HepG2 (cell line): ENCODE measurements around the gene DGCR8. TPM values are rescaled to one million over a fixed set of nuclear protein-coding genes. Genes with fewer than 3 reads are reported as not detected.

Experiments used
- CHCHD3 ChIP-seq: sonication (generic); formaldehyde crosslinking; IDR thresholded peaks from 2 replicates; pipeline ENCODE4 v1.8.0; 2022; ENCODE audit warnings: mild to moderate bottlenecking, missing genetic modification reagents, moderate library complexity
- FOXJ3 ChIP-seq: sonication (generic); formaldehyde crosslinking; IDR thresholded peaks from 2 replicates; pipeline ENCODE4 v1.4.0; 2020; ENCODE audit warnings: missing genetic modification reagents, mild to moderate bottlenecking, borderline replicate concordance
- IKZF4 ChIP-seq: sonication (generic); formaldehyde crosslinking; IDR thresholded peaks from 2 replicates; pipeline ENCODE4 v1.5.1; 2020; ENCODE audit warnings: borderline replicate concordance, mild to moderate bottlenecking, low read depth, missing genetic modification reagents; ENCODE audit errors: not compliant biosample characterization
- MIER2 ChIP-seq: IDR thresholded peaks from 2 replicates; pipeline ENCODE4 v1.6.1; 2016; ENCODE audit warnings: missing biosample characterization, missing genetic modification reagents
- MYC ChIP-seq: sonication (generic); formaldehyde crosslinking; IDR thresholded peaks from 2 replicates; pipeline ENCODE4 v1.9.0; 2021; ENCODE audit warnings: missing genetic modification reagents, borderline replicate concordance
- MYNN ChIP-seq: sonication (generic); formaldehyde crosslinking; IDR thresholded peaks from 2 replicates; pipeline ENCODE4 v1.4.0; 2020; ENCODE audit warnings: mild to moderate bottlenecking, low read depth, missing genetic modification reagents
- NFIC ChIP-seq: IDR thresholded peaks from 2 replicates; pipeline ENCODE4 v1.6.1; 2012; ENCODE audit warnings: mild to moderate bottlenecking, low read length, inconsistent platforms
- NPAS2 ChIP-seq: sonication (generic); formaldehyde crosslinking; IDR thresholded peaks from 2 replicates; pipeline ENCODE4 v1.8.0; 2022; ENCODE audit warnings: mild to moderate bottlenecking, missing genetic modification reagents, borderline replicate concordance
- NR2C2 ChIP-seq: sonication (generic); formaldehyde crosslinking; IDR thresholded peaks from 2 replicates; pipeline ENCODE4 v1.4.0; 2020; ENCODE audit warnings: missing genetic modification reagents, mild to moderate bottlenecking, moderate library complexity, borderline replicate concordance
- PPARG ChIP-seq: conservative IDR thresholded peaks from 2 replicates; pipeline ENCODE4 v1.6.1; 2016; ENCODE audit warnings: missing biosample characterization, missing genetic modification reagents
- PTBP1 ChIP-seq: fragments of 200-400 bp; formaldehyde crosslinking; IDR thresholded peaks from 2 replicates; pipeline ENCODE4 v1.6.1; 2018; ENCODE audit warnings: low read length, low read depth; ENCODE audit not compliant: poor library complexity, severe bottlenecking
- RFX1 ChIP-seq: fragments of 450-650 bp; IDR thresholded peaks from 2 replicates; pipeline ENCODE4 v1.6.1; 2017
- RORA ChIP-seq: sonication (generic); formaldehyde crosslinking; IDR thresholded peaks from 2 replicates; pipeline ENCODE4 v1.5.0; 2020; ENCODE audit warnings: mild to moderate bottlenecking, missing genetic modification reagents, moderate library complexity
- SALL2 ChIP-seq: sonication (generic); formaldehyde crosslinking; IDR thresholded peaks from 2 replicates; pipeline ENCODE4 v1.8.1; 2023; ENCODE audit warnings: mild to moderate bottlenecking, missing genetic modification reagents, inconsistent platforms
- SOX6 ChIP-seq, 2 experiments: fragments of 450-650 bp in 1 of 2; sonication (generic) in 1 of 2; formaldehyde crosslinking in 1 of 2; IDR thresholded peaks; 2 replicates each; pipeline versions ENCODE4 v1.4.0 to v1.6.1; 2017 to 2020; ENCODE audit warnings: antibody characterized with exemption in 1 of 2, mild to moderate bottlenecking in 1 of 2, missing genetic modification reagents in 1 of 2
- ZFP62 ChIP-seq: sonication (generic); formaldehyde crosslinking; IDR thresholded peaks from 2 replicates; pipeline ENCODE4 v1.4.0; 2020; ENCODE audit warnings: missing genetic modification reagents
- ZNF558 ChIP-seq: sonication (generic); formaldehyde crosslinking; IDR thresholded peaks from 2 replicates; pipeline ENCODE4 v1.9.0; 2022; ENCODE audit warnings: mild to moderate bottlenecking, missing genetic modification reagents, borderline replicate concordance
- ZNF678 ChIP-seq: sonication (generic); formaldehyde crosslinking; IDR thresholded peaks from 2 replicates; pipeline ENCODE4 v1.4.0; 2020; ENCODE audit warnings: mild to moderate bottlenecking, missing genetic modification reagents
- ZNF687 ChIP-seq: sonication (generic); formaldehyde crosslinking; IDR thresholded peaks from 2 replicates; pipeline ENCODE4 v1.5.1; 2020; ENCODE audit warnings: mild to moderate bottlenecking, missing genetic modification reagents, moderate library complexity
- ZNF839 ChIP-seq: sonication (generic); formaldehyde crosslinking; IDR thresholded peaks from 2 replicates; pipeline ENCODE4 v1.4.0; 2020; ENCODE audit warnings: missing genetic modification reagents, mild to moderate bottlenecking, borderline replicate concordance
- ZSCAN29 ChIP-seq: sonication (generic); formaldehyde crosslinking; conservative IDR thresholded peaks from 2 replicates; pipeline ENCODE4 v1.4.0; 2020; ENCODE audit warnings: mild to moderate bottlenecking, missing genetic modification reagents
- ZXDC ChIP-seq: sonication (generic); formaldehyde crosslinking; IDR thresholded peaks from 2 replicates; pipeline ENCODE4 v1.5.0; 2020; ENCODE audit warnings: mild to moderate bottlenecking, missing genetic modification reagents
- polyA plus RNA-seq, 8 experiments: library from polyadenylated mRNA; depleted of rRNA in 3 of 8; stranded (reverse) in 7 of 8; unstranded in 1 of 8; fragments of >200 nt; fragmentation: Illumina TruSeq in 4 of 8; extraction: Trizol in 4 of 8; gene quantifications; 2 replicates each; pipeline versions ENCODE4 v1.2.1 to v1.2.3, GENCODE V29; 2011 to 2016; ENCODE audit warnings: low read depth in 4 of 8, missing spikeins in 1 of 8, mixed read lengths in 1 of 8; ENCODE audit not compliant: insufficient read depth in 1 of 8
- total RNA-seq, 5 experiments: library from RNA; depleted of rRNA; stranded (reverse); fragments of >200 nt; fragmentation: Illumina TruSeq; extraction: Trizol; gene quantifications; 2 replicates each; pipeline ENCODE4 v1.2.3, GENCODE V29; 2016; ENCODE audit warnings: low read depth in 1 of 5

The DGCR8 gene
- total and polyA plus RNA-seq, 2 of the 13 experiments (the other 11 are each of a cell fraction or from before 2014, with no cell fraction given) = 10.2 to 23.2 TPM

- no peak for TF ChIP-seq IKZF4 (CRISPR knock-in tag)
- no peak for TF ChIP-seq NFIC
- TF ChIP-seq NPAS2 = no peak
- TF ChIP-seq ZSCAN29 = no peak
- TF ChIP-seq ZNF678 (CRISPR knock-in tag) = no peak
- peak; percentile 10; the same call in 1 of the 2 replicates for TF ChIP-seq MIER2 (CRISPR knock-in tag)
- TF ChIP-seq MYC (CRISPR knock-in tag) = peak; percentile 82
- no peak for TF ChIP-seq RFX1
- TF ChIP-seq CHCHD3 (CRISPR knock-in tag) = 0 out of 2 replicates have a peak, but pooled peaks have one; percentile 9
- 0 out of 2 replicates have a peak, but pooled peaks have one; percentile 65 for TF ChIP-seq ZXDC (CRISPR knock-in tag)
- TF ChIP-seq ZFP62 (CRISPR knock-in tag) = no peak
- peak; percentile 89 for TF ChIP-seq SALL2 (CRISPR knock-in tag)
- TF ChIP-seq ZNF839 (CRISPR knock-in tag) = no peak
- peak; percentile 99 for TF ChIP-seq NR2C2 (CRISPR knock-in tag)
- peak; percentile 90 for TF ChIP-seq ZNF687 (CRISPR knock-in tag)
- TF ChIP-seq FOXJ3 (CRISPR knock-in tag) = no peak
- TF ChIP-seq MYNN (CRISPR knock-in tag) = no peak
- TF ChIP-seq RORA (CRISPR knock-in tag) = no peak
- peak; percentile 94; the same call in 1 of the 2 replicates for TF ChIP-seq ZNF558 (CRISPR knock-in tag)
- no peak for TF ChIP-seq PTBP1
- TF ChIP-seq PPARG = peak; percentile 62
- TF ChIP-seq SOX6 (IDR thresholded peaks at IDR 0.05) = no peak
- peak; percentile 54; the same call in 1 of the 2 replicates for TF ChIP-seq SOX6 (CRISPR knock-in tag; IDR thresholded peaks at IDR 0.05)
Measured at GRCh38 chr22:20116951-20117632, 37.1 kb downstream of the DGCR8 start, which contains the start of gene TRMT2A (continued).
